Activated CD4-positive, alpha-beta T cell treated with anti-CD3 and anti-CD28 coated beads, Interleukin-2, amount 50 U/mL, for 24 hours (primary cell): ENCODE measurements around the gene KCNK16.

Experiments used
- DNase-seq, 2 donors: peaks; one replicate each; pipeline ENCODE4 v3.0.0-alpha.2; 2020; ENCODE audit warnings: low read depth in 1 of 2, low spot score in 1 of 2

Gene KCNK16

DNA sequence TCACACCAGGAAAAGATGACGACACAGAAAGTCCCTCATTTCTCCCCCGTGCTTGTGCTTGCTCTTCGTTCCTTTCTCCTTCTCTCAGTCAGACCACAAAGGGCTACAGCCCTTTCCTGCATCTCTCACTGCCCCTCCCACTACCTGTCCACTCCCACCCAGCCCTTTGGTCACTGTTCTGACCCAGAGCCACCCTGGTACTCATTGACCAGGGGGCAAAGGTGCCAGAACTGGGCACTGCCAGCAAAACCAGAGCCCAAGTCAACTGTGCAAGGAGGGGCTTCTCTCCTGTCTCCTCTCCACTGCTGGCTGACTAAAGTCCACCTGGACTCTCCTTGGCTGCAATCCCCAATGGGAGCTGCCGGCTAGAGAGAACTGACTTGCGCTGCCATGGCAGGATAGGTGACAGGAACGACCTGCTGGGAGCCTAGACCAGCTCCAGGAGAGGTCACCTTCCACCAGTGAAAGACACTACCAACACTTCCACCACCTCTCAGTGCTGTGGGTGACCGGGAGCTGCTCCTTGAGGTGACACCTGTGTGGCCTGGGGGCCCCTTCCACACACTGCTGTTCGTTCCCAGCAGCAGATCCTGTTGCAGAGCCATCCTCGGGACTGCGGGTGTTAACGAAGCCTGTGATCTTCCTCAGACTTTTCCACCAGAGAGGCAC lies 41.1 kb downstream of the KCNK16 start:
- no peak for DNase-seq

DNA sequence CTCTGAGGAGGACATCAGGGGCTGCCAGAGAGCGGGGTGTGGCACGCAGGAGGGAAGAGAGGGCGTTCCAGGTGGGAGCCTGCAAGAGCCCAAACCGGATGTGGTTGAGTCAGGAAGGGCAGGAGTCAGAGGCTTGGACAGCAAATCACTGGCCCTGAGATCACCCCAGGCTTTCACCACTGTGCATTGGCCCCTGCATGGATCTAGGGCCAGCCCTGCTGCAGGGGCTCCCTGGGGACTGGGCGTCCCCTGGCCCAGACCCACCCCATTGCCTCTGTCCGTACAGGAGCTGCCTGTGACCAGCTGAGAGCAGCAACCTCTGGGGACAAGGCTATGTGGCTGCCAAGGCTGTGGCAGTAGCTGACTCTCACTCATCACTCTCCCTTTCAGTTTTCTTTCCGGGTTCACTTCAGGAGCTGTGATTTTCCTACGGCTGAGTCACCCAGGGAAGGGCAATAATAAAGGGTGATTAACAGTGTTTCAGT lies 42.2 kb downstream of the KCNK16 start:
- no peak for DNase-seq

DNA sequence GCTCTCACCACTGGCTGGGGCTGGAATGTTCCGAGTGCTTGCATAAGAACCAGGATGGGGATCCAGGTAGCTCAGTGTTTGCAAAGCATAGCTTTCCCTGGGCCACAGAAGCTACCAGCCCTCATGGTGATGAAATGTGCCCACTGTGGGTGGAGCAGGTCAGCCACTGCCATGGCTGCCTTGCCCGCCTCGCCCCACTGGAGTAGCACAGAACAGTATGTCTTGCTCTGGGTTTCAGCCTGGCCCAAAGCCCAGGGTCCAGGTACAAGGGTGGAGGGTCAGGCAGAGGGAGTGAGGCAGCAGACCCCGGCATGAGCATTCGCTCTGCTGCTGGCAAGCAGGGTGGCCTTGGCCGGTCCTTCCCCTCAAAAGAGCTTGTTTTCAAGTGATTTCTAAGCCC lies 43.0 kb downstream of the KCNK16 start:
- no peak for DNase-seq

DNA sequence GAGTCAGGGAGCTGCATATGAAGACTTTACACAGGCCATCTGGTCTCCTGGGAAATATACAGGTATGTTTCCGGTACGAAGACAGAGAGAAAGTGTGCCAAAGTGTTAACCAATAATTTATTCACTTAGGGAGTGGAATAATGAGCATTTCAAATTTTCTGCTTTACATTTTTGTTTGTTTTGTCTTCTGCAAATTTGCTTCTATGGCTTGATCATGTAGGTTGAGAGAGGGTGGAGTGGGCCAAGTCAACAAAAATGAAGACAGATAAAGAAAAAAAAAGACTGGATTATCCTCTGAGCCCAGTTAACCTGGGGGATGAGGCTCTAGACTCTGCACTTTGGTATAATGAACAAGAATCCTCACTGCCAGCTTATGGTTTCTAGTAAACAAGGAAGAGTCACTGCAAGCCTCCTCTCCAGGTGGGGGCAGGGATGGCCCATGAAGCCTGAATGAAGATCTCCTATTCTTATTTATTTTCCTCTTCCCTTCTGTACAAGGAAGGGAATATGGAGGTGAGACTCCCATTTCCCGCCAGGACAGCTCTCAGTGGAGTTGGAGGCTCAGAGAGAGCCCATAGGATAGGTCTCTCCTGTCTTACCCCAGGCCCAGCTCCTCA lies 46.0 kb downstream of the KCNK16 start:
- no peak for DNase-seq

DNA sequence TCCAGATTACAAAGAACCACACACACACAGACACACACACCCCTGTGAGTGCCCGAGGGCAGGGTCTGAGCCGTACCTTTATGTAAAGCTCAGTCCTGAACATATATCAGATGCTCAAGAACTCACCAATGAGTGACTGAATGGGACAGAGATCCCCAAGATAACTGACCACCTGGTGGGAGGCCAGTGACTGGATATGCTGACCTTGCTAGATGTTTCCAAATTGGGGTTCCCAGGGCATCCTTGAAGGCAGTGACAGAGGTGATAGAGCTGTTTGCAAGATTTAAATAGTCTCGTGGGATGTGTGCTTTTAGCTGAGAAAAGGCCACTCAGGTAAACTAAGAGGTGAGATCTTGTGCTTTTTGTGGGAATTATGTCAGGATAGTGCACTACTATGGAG lies 47.6 kb downstream of the KCNK16 start:
- DNase-seq, result no peak

DNA sequence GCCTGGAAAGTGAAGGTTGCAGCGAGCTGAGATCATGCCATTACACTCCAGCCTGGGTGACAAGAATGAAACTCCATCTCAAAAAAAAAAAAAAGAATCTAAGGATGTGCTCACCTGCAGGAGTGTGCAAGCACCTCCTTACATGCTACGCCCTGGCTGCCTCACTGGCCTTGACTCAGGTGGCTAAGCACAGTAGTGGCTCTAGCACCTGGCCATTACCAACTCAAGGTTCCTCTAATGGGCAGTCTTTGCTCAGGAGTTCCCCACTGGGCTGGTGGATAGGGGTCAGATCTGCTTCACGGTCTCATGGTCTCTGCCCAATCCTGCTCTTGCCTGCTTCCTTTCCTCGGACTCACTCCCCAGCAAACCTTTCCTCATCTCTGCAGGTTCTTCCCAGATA lies 48.0 kb downstream of the KCNK16 start:
- no peak for DNase-seq

DNA sequence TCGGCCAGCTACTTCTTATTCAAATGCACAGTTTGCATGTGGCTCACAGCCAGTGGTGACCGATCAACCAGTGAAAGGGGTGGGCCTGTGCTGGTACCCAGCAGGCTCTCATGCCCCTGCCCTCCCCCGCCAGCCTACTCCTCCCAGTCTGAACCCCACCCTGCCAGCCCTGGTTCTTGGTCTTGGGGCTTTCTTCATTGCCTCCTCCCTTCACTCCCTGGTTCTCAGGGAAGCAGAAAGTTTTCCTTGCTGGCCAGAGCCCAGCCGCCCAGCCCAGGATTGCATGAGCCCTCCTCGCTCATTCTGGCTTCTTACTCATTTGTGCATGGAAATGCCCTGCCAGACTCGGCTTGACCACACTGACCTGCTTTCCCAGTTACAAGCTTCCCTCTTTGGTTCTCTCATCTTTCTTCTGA lies 49.1 kb downstream of the KCNK16 start:
- no peak for DNase-seq

DNA sequence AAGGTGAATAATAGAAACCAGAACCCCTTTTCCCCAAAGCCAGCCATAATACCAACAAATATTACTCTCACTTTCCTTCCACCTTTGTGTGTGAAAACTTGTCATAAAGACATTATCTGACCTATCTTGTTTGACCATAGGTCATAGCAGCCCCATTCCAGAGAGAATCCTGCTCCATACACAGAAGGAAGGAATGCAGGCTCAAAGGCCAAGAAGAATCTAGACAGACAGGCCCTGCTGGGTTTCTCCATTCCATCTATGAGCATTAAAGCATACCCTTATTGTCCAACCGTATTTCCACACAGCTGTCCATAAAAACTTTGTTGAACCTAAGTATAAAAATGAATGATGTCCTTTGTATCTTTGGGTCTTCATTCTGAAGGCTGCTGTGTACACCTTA lies 52.5 kb downstream of the KCNK16 start:
- DNase-seq, result no peak

DNA sequence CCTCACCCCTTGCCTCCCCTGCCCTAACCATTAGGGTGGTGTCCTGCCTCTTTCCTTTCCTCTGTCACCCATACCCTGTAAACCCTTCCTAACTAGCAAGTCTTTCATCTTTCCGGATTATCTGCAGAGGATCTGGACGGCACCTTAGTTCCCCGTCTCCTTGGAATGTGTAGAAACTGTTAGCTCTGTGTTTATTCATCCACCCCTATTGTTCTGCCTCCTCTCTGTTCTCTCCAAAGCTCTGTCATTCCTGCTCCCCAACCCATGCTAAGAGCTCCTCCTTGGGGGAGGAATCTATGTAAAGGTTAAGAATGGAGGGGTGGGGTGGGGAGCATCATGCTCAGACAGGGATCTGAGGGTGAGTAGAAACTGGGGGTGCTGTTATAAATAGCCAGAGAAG lies 53.8 kb downstream of the KCNK16 start:
- no peak for DNase-seq

DNA sequence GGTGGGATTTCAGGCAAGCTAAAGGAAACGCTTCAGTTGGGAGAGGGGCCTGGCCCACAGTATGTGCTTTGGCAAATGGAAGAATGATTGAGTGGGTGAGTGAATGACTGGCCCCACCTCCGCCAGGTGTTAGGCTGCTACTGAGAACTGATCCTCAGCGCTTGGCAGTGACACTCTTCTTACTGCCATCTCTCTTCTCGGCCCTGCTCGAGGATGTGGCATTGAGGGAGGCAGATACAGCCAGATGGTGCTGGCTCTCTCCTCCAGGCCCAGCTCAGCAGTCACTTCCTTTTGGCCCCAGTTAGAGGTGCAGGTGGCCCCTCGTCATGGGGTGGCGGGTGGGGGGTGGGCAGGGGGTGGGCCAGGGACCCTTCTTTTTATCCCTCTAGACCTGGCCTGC lies 54.3 kb downstream of the KCNK16 start:
- DNase-seq, result no peak

DNA sequence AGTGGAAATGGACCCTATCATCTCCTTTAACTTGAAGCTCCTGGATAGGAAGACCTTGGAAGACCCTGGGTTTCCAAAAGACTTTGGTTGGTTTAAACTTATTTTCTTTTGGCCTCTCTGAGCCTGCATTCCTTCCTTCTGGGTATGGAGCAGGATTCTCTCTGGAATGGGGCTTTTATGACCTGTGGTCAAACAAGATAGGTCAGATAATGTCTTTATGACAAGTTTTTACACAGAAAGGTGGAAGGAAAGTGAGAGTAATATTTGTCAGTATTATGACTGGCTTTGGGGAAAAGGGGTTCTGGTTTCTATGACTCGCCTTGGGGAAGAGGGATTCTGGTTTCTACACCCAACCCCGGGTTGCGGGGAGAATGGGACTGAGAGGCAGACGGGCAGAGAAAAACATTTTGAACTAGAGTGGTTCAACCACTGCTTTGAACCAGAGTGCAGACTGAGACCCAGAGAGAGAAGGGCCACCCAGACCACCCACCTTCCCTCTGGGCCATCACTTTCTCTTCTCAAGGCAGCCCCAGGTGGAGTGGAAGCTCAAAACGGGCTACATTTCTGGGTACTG lies 55.6 kb downstream of the KCNK16 start:
- DNase-seq, result no peak

DNA sequence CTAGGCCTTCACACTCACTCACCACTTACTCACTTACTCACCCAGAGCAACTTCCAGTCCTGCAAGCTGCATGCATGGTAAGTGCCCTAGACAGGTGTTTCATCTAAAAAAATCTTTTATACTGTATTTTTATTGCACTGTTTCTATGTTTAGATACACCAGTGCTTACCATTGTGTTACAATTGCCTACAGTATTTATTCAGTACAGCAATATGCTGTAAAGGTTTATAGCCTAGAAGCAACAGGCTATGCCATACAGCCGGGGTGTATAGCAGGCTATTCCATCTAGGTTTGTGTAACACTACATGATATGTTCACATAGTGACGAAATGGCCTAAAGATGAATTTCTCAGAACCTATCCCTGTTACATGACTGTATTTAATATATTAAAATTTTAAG lies 56.1 kb downstream of the KCNK16 start:
- DNase-seq, result no peak
